Amniotic stem cell (primary cell): Measurements from ENCODE around the gene SMAD3.

Source experiments
- DNase-seq: peaks from one replicate; lab custom pipeline; 2025; lab: John Stamatoyannopoulos, UW

SMAD3 gene

DNA sequence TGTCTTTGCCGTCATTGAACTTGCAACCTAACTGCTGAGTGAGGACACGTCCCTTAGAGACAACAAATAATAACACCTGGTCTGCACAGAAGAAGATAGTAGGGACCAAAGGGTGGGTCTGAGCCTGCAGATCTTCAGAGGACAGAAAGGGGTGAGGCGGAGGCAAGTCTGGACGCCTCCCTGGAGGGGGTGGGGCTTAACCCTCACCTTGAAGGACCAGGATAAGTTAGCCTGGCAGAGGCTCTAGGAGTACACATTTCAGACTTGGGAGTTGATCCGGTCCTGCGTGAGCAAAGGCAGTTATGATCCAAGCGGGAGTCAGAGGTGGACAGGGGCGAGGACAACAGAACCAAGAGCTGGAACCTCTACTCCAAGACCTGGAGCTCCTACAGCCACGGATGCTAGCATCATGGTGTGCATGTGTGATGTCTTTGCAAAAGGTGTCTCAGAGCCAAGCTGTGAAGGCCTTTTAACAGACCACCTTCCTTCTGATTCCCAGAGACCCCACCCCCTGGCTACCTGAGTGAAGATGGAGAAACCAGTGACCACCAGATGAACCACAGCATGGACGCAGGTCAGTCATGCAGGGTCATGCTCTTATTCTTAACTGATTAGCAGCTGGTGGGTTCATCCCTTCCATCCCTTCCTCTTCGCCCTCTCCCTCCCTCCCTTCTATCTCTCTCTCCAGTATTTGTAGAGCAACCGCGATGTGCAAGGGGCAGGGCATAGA is 101.0 kb downstream of the SMAD3 start:
- DNase-seq = no peak

DNA sequence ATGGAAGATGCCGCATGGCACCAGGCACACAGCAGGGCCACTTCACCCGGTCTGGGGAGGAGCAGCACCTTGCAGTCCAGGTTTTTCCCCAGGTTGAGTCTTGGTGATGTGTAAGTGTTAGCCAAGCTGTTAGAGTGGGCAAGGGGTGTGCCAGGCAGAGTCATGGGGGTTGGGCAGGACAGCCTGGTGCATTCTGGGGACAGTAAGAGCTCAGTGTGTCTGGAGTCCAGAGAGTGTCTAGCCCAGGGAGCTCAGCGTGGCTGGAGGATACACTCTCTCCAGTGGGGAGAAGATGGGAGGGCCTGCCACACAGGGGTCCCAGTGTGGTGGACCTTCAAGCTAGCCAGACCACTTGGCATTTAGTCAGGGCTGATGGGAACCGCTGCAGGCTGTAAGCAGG is 101.7 kb downstream of the SMAD3 start:
- no peak for DNase-seq

- DNase-seq = no peak
Observed at GRCh38 chr15:67168694-67169093, 103.3 kb downstream of the SMAD3 start.

DNA sequence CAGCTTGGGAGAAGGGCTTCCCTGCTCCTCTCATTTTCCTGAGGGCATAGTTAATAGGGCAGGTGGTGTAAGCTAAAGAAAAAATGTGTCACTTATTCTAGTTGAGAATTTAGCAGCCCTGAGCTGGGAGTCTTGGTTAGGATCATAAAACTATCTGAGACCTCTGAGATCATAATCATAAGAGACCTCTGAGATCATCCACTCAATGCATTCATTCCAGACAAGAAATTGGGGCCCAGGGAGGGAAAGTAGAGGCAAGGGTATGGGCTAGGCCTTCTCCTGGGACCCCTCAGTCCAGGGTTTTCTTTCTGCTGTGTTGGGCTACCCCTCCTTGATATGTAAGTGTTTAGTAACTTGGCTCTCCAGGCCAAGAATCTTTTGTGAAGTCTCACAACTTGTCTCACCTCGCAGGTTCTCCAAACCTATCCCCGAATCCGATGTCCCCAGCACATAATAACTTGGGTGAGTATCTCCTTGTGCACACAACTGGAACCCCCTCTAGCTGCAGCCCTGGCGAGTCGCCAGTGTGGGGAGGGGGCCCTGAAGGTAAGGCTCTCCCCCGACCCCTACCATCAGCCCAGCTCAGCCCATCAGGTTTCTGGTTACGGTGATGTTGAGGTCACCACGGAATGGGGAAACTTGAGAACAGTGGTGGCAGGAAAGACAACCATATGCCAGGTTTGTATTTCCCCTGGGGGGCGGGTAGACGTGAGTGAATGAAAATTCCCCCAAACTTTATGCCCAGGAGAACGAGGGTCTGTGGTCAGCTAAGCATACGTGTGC is 104.9 kb downstream of the SMAD3 start:
- DNase-seq = no peak

GRCh38 chr15:67171471-67171870 is 106.1 kb downstream of the SMAD3 start:
- DNase-seq = no peak

- DNase-seq = no peak
Observed at GRCh38 chr15:67172172-67172571, 106.8 kb downstream of the SMAD3 start.

DNA sequence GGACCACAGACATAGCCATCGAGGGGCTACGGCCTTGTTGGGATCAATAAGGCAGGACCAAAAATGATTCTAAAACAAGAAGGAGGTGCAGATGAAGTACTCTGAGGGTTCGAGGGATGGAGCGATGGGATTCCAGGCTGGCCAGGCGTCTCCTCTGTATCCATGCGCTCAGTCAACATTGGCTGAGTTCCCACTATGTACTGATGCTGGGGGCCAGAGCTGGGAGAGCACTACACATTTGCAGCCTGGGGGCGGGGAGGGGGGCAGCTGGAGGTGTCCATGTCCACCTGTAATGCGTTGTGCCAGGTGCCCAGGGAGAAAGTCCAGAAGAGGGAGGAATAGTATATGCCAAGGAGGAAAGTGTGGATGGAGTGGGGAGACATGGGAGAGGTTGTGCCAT is 107.6 kb downstream of the SMAD3 start:
- DNase-seq = no peak

DNA sequence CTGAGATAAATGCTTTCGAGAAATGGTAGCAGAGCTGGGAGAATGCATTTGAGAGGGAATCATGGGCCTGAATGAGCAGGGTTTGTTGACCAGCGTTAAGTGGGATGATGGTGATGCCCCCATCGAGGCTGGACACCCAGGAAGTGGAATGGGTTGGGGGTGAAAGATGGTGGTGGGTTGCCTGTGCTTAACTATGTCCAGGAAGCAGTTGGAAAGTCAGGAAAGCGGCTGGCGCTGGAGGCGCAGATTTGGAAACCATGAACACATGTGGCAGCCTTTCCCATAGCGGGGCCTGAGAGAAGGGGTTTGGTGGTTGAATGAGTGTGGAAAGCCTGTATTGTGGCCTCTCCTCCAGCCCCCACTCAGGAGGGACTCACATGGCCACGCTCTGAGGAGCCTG is 108.4 kb downstream of the SMAD3 start:
- no peak for DNase-seq

DNA sequence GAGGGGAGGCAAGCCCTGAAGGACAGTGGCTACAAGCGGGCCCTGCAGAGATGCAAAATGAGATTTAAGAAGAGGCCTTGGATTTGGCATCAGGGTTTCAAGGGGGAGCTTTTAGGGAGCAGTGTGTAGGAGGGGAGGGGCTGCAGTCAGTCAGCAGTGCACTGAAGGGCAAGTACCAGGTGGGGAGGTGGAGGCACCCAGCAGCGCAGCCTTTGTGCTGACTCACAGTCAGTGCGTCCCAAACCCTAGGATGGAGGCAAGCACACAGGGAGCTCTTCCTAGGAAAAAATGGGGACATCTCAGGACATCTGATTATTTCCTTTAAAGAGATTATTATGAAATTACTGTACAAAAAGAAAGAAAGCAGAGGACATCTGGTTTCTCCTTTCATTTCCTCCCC is 109.0 kb downstream of the SMAD3 start:
- DNase-seq = no peak

DNA sequence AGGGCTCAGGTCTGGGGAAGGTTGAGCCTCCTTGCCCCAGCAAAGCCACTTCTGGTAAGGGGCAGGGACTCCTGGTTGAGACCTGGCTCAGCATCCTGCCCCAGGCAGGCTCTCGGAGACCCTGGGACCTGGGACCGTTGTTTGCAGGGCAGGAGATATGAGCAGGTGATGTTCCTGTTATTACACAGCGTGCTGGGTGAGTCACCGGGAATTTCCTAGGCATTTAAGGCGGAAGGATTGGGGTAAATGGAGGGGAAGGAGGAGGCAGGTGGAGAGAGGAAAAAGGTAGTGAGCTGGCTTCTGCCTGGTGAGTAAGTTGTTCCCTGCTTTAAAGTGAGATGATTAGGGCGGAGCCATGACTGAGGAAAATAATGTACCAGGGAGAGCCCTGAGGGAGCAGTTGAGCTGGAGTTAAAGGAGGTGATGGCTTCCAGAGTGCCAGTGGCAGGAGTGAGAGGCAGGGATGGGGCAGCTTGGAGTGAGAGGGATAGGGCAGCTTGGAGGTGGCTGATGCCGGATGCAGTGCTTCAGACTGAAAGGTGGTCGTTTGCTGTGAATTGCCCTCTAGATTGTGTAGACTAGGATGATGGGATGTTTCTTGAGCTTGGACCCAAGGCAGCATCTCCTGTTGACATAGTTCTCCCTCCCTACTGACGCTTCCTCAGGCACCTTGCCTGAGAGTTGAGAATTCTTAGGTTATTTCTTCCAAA is 109.6 kb downstream of the SMAD3 start:
- no peak for DNase-seq

DNA sequence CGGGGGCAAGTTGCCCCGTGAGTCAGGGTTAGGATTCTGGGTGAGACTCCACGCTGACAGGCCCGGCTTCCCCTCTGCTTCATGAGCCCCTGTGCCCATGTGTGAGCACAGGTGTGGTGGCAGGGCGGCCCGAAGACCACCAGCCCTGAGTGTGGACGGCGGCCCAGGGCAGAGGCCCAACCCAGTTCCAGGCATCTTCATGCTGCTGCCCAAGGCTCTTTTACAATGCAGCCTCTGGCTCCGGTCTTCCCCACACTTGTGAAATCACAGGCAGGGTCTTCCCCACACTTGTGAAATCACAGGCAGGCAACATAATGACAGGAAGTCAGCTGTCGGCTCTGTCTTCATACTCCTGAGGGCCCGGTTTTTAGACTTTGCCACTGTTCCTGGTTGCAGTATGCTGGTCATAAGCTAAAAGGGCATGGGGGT is 110.3 kb downstream of the SMAD3 start:
- DNase-seq = no peak

DNA sequence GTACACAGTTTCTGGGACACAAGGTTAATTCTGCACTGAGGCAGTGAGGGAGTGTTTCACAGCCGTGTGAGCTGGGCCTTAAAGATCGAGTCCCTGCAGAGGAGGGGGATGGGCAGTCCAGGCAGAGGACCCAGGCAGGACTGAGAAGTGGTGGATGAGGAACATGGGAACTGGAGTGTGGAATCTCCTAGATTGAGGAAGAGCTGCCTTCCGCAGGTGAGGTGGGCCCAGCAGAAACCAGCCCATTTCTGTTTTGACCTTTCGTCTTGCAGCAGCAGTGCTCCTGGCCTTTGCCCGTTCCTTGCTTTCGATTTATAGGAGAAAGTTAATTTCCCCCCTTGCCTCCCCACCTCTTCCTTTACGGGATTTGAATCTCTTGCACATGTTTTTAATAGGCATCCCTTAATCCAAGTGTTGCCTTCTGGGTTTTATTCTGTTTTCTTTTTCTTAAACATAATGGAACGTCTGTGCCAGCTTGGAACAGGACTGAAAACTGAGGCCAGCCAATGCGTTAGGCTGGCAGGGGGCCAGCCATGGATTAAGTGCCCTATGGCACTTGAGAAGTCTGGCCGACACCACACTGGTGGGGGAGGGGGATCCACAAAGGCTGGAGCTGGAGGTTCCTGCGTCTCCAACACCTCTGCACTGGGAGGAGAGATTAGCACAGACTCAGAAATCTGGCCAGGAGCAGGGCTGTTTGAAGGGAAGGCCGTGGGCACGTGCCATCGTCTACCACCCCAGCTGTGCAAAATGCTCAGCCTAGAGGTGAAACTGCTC is 111.0 kb downstream of the SMAD3 start:
- DNase-seq = no peak

DNA sequence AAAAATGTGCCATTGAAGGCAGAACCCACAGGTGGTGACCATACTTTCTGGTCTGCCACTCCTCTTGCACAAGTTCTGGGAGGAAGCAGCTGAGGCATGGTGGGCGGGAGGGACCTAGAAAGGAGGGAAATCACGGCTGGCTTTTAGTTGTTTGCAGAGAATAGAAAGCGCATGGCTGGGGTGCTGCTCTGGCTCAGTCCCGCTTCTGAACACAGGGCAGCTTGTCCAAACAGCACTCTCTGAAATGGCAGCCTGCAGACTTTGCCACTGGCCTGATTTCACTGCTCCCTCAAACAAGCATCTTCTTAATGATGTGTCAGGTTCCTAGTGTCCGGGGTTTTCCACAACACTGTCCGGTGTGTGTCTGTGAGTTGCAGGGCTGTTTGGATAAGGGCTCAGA is 112.3 kb downstream of the SMAD3 start:
- DNase-seq = no peak

DNA sequence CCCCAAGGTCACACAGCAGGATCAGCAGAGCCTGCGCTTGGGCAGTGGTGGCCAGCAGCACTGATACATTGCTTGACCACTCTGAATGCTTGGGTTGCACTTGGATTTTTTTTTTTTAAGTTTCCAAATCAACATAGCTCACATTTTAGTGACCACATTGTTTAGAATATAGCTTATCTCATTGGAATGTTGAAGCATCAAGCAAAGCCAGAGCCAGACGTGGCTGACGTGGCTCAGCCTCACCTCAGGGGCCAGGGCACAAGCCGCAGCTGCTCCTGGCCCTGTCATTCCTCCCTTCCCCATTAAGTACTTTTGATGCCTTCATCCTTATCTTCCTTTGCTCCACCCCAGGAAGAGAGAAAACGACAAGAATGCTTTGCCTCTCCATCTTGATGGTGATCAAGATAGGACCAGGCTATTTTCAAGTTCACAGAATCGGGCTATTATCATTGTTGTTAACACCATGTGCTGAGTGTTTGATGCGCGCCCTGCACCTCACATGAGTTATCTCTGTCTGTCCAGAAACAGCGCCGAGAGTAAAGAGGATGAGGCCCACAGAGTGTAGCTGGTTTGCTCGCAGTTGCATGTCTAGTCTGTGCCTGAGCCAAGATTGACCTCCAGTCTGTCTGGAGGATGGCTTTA is 113.3 kb downstream of the SMAD3 start:
- DNase-seq = peak; percentile 80

- no peak for DNase-seq
Observed at GRCh38 chr15:67179411-67179995, 114.1 kb downstream of the SMAD3 start.

- no peak for DNase-seq
Observed at GRCh38 chr15:67180035-67180434, 114.6 kb downstream of the SMAD3 start.

DNA sequence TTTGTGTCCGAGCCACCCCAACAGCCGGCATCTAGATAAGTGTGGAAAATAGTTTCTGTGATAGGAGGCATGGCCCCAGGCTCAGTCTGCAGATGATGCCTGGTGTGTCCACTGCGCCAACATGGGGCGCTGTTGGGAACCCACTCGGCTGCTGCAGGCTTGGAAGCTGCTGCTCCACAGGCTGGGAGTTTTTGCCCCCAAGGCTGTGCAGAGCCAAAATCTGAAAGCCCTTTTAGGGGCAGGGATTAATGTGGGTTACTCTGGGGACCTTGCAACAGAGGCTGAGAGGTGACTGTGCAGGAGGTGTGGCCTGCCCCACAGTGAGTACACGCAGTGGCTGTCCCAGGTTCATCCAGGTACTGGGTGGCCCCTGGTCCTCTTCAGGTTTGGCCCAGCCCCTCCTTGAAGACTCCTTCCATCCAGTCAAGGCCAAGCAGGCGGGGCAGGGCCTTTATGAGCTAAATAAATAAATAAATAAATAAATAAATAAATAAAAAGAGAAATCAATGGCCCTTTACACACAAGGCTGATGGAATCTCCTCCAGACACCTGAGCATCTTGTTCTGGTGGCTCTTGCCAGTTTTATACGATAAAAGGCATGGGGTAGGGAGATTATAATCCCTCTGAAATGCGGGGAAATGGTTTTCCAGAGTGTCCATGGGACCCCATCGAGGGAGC is 115.3 kb downstream of the SMAD3 start:
- DNase-seq = no peak

GRCh38 chr15:67181221-67181639 is 115.8 kb downstream of the SMAD3 start:
- DNase-seq = no peak

GRCh38 chr15:67183443-67184169 is 118.2 kb downstream of the SMAD3 start:
- DNase-seq = peak; percentile 60
